Measurements from ENCODE around the gene MVB12B. TPM values are rescaled to one million over a fixed set of nuclear protein-coding genes. Genes with fewer than 3 reads are reported as not detected.

Gene MVB12B
- total RNA-seq, 1 experiment from 2014 or later = 7.2 TPM

DNA sequence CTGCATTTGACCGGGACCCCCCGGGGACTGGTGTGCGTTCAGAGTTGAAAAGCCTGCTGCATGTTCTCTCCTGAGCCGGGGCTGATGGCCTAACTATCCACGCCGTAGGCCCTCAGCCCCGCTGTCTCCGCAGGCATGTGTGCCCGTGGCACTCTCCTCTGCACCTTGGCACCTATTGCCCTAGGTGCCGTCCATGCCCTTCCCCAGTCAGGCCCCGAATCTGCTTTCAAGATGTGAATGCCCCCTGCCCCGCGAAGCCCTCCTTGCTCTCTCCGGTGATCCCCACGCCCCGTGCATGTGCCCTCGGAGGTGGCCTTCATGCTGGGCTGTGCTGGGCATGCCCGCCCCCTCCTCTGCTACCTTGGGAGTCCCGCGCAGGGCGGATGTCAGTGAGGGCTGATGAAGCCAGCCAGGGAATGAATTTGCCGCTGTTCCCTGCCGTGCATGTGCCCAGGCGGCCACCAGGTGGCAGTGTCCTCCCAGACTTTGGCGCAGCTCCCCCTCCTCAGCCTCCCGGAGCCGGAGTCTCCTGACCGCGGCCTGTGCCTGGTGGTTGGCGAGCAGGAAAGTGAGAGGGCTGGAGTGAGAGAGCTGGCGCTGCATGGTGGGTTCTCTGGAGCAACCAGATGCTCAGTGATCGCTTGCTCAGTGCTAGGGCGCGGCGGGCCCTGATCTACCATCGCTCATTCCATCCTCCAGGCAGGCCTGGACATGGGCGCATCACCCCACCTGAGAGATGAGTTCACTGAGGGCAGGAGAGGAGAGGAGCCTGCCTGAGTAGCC, 174.2 kb downstream of the MVB12B start:
- H3K27me3 ChIP-seq (ENCODE audit: control insufficient read depth, insufficient read depth, low read length) = peaks cover 8% of the 10 kb centered on the region
- peak; percentile 97 for DNase-seq
- no peaks in the 10 kb centered on the region for H3K36me3 ChIP-seq (replicated peaks; ENCODE audit: control insufficient read depth, insufficient read depth, low read length)
- H3K4me3 ChIP-seq (ENCODE audit: insufficient read depth, low read depth, low read length) = peak overlapping the region; percentile 18; the same call in 1 of the 2 replicates

DNA sequence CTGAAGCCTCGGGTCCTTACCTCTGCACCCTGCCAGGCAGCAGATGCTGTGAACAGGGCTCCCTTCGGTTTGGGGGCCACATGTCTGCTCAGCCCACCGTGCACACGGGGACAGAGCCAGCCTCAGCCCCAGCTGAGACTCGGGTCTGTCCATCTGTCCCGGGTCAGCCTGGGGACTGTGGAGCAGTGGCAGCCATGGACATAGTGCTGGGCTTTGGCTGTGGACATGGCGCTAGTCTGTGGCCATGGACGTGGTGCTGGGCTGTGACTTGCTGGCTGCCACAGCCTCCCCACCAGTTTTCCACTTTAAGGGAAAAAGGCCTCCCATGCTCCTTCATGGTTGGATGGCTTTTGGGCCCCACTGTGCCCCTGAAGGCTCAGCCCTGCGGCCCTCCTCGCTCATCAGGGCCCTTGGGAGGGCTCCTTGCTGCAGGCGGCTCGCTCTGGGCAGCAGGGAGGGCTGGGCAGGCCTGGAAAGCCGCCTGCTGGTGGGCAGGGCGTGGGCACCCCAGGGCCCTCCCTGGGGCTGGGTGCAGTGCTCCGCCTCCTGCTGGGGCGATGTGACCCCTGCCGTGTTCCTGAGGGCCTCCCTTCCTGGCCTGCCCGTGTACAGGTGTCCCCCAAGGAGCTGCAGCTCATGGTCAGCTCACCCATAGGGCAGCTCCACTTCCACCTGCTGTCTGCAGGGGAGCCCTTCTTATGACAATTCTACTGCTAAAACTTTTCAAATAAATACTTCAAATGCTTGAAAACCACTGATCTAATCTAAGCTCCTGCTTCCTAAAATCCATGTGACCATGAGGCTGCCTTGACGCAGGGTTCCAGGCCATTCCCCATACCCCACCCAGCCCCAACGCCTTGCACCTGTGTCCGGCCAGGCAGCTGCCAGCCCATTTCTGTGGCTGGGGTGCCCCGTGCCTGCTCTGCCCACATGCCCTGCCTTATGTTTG, 175.0 kb downstream of the MVB12B start:
- no peaks in the 10 kb centered on the region for H3K36me3 ChIP-seq (replicated peaks; ENCODE audit: control insufficient read depth, insufficient read depth, low read length)

DNA sequence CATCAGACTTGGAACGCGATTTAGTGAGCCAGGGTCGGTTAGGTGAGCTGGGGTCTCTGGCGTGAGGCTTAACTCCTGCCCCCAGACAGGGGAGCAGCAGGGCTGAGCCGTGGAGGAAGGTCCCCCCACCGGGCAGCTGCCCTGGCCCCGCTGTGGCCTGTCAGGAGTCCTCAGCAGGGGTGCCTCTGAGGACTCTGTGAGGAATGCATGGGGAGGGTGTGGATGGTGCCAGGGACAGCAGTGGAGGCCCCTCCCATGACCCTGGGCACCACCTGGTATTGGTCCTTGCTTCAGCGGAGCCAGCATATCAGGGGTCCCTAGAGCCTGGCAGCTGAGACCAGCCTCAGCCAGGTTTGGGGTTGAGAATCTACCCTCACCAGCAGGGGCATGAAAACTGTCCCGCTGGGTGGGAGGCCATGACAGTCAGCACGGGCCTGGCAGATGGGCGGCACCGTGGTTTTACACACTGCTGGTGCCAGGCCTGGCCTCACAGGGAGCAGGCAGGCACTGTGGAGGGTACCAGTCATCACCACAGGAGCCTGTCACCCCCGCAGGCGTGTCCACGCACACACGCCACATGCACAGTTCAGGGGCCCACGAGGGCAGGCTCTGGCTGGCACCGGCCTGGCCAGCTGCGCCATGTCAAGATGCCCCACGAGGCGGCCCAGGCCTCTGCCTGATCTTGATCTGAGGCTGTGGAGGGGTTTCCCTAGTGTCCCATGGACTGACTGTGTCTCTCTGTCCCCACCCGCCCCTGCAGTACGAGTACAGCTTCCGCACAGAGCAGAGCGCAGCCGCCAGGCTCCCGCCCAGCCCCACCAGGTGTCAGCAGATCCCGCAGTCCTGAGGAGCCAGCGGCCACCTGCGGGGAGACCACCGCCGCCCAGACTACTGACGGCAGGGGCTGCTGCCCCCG, 176.0 kb downstream of the MVB12B start:
- peak; percentile 84 for DNase-seq
- no peaks in the 10 kb centered on the region for H3K36me3 ChIP-seq (replicated peaks; ENCODE audit: control insufficient read depth, insufficient read depth, low read length)
- no peak overlapping the region for H3K4me3 ChIP-seq (ENCODE audit: insufficient read depth, low read depth, low read length)
- H3K27me3 ChIP-seq (ENCODE audit: control insufficient read depth, insufficient read depth, low read length) = peaks cover 8% of the 10 kb centered on the region

More for the DNA sequence above, 175.0 kb downstream of the MVB12B start:
- H3K4me3 ChIP-seq (ENCODE audit: insufficient read depth, low read depth, low read length) = no peak overlapping the region
- DNase-seq = no peak
- H3K27me3 ChIP-seq (ENCODE audit: control insufficient read depth, insufficient read depth, low read length) = peaks cover 8% of the 10 kb centered on the region

GRCh38 chr9:126503333-126504085, 176.9 kb downstream of the MVB12B start:
- H3K36me3 ChIP-seq (replicated peaks; ENCODE audit: control insufficient read depth, insufficient read depth, low read length) = no peaks in the 10 kb centered on the region
- no peak overlapping the region for H3K4me3 ChIP-seq (ENCODE audit: insufficient read depth, low read depth, low read length)
- DNase-seq = no peak
- peaks cover 8% of the 10 kb centered on the region for H3K27me3 ChIP-seq (ENCODE audit: control insufficient read depth, insufficient read depth, low read length)

- Histone ChIP-seq H3K4me3 (ENCODE audit: insufficient read depth, low read depth, low read length) (no peak overlapping the region), H3K27me3 (ENCODE audit: control insufficient read depth, insufficient read depth, low read length) (peaks cover 8% of the 10 kb centered on the region), H3K36me3 (replicated peaks; ENCODE audit: control insufficient read depth, insufficient read depth, low read length) (no peaks in the 10 kb centered on the region)
- DNase-seq = no peak
Measured at GRCh38 chr9:126504086-126504976, 177.7 kb downstream of the MVB12B start.

- no peak for DNase-seq
- Histone ChIP-seq H3K27me3 (ENCODE audit: control insufficient read depth, insufficient read depth, low read length) (peaks cover 2% of the 10 kb centered on the region), H3K4me3 (ENCODE audit: insufficient read depth, low read depth, low read length) (no peak overlapping the region), H3K36me3 (replicated peaks; ENCODE audit: control insufficient read depth, insufficient read depth, low read length) (no peaks in the 10 kb centered on the region)
Measured at GRCh38 chr9:126504977-126505455, 178.4 kb downstream of the MVB12B start.

- Histone ChIP-seq H3K4me3 (ENCODE audit: insufficient read depth, low read depth, low read length) (no peak overlapping the region), H3K36me3 (replicated peaks; ENCODE audit: control insufficient read depth, insufficient read depth, low read length) (no peaks in the 10 kb centered on the region), H3K27me3 (ENCODE audit: control insufficient read depth, insufficient read depth, low read length) (no peaks in the 10 kb centered on the region)
- DNase-seq = peak; percentile 24
Measured at GRCh38 chr9:126505697-126506346, 179.2 kb downstream of the MVB12B start.

DNA sequence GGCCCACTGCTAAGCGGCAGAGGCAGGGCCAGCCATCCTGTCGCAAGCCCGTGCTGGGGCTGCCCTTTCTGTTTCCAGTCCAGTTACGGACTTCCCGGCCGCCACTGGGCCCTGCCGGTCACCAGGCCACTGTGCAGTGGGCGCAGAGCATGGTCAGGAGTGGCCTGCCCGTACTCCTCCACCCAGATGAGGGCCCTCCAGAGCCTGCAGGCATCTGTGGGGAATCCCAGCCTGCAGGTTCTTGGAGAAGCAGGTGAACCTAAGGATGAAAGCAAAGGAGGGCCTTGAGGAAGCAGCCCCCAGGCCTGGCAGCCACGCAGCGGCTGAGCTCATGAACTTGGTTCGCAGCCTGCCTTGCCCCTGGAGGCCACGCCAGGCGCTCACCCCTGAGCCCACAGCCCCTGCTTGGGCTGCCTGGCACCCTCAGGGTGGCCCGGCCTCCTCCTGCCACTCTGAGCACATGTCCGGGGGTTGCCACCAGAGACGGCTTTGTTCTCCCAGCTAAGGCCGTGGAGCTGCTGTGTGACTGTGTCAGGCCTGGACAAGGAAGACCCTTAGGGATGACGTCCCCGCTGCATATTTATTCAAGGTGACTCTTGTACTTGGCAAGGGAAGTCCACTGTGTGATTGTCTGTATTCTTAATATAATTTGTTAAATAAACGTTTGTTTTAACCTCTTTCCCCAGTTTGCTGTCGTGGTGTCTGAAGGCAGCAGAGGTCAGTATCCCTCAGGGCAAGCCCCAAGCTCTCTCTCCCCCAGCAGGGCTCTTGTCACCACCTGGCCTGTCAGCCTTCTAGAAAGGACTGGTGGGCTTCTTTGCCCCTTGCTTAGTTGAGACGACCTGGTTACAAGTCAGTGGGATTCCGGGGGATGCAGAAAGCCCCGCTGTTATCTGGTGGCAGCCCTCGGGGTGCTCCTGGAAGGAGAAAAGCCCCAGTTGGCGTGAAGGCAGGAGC, 180.0 kb downstream of the MVB12B start:
- DNase-seq = peak; percentile 50
- no peaks in the 10 kb centered on the region for H3K36me3 ChIP-seq (replicated peaks; ENCODE audit: control insufficient read depth, insufficient read depth, low read length)
- no peaks in the 10 kb centered on the region for H3K27me3 ChIP-seq (ENCODE audit: control insufficient read depth, insufficient read depth, low read length)
- H3K4me3 ChIP-seq (ENCODE audit: insufficient read depth, low read depth, low read length) = no peak overlapping the region

DNA sequence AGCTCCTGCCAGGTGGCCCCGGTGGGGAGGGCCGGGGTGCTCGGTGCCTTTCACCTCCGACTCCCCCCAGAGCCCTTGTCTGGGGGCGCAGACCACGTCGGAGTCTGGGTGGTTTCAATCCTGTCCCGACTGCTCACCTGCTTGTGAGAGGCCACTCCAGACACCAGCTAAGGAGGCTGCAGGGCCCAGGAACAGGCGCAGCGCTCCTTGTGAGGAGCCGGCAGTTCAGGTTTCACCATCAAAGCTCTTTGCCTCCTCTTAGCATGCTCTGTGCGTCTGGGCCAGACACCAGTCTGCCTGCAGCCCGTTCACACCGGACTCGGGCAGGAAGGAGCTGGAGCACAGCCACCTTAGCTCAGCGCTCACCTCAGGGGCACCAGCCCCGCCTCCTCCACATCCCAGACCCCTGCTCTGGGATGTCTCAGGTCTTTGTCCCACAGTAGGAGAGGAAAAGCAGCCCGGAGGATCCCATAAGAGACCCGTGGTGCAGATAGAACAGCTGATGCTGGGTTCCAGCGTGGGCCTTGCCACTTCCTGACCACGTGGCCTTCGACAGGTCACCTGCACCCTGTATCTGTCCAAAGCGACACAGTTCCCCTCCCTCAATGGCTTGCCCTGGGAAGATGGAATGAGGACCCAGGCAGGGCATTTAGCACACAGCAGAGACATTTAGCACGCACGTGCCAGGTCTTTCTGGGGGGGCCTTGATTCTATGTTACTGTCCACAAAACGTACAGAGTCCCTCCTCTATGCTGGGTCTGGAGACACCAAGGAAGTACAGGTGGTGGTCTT, 180.9 kb downstream of the MVB12B start:
- DNase-seq = peak; percentile 60

DNA sequence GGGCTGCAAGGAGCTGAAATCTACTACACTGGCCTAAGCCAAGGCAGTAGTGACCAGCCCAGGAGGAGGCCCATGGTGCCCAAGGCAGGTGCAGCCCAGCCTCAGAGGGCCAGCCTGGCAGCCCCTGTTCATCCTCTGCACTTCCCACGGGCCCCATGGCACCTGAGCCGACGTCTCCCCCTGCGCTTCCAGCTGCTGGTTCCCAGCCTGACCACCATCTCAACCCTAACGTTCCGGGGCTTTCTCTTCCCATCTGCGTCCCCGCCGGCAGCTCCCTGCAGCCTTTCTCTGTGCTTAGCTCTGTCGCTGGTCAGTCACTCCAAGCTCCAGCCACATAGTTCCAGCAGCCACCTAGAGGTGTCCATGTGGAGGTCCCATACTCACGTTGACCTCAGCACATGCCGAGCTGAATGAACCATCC, 181.6 kb downstream of the MVB12B start:
- H3K27me3 ChIP-seq (ENCODE audit: control insufficient read depth, insufficient read depth, low read length) = no peaks in the 10 kb centered on the region
- H3K36me3 ChIP-seq (replicated peaks; ENCODE audit: control insufficient read depth, insufficient read depth, low read length) = no peaks in the 10 kb centered on the region
- DNase-seq = no peak
- H3K4me3 ChIP-seq (ENCODE audit: insufficient read depth, low read depth, low read length) = no peak overlapping the region

More for the DNA sequence above, 180.9 kb downstream of the MVB12B start:
- no peaks in the 10 kb centered on the region for H3K27me3 ChIP-seq (ENCODE audit: control insufficient read depth, insufficient read depth, low read length)
- H3K4me3 ChIP-seq (ENCODE audit: insufficient read depth, low read depth, low read length) = no peak overlapping the region
- H3K36me3 ChIP-seq (replicated peaks; ENCODE audit: control insufficient read depth, insufficient read depth, low read length) = no peaks in the 10 kb centered on the region

- no peaks in the 10 kb centered on the region for H3K27me3 ChIP-seq (ENCODE audit: control insufficient read depth, insufficient read depth, low read length)
- H3K4me3 ChIP-seq (ENCODE audit: insufficient read depth, low read depth, low read length) = no peak overlapping the region
- DNase-seq = no peak
- no peaks in the 10 kb centered on the region for H3K36me3 ChIP-seq (replicated peaks; ENCODE audit: control insufficient read depth, insufficient read depth, low read length)
Measured at GRCh38 chr9:126508928-126509327, 182.3 kb downstream of the MVB12B start.
